GM18867 (cell line): ENCODE data around the gene PITPNC1.
"Not testable (repeated sequence)": the region's sequence is repeated elsewhere in the genome, so short reads cannot be mapped to it uniquely, and the experiment has no call there.

ENCODE experiments used
- ATAC-seq: cut with Tn5 transposase; IDR thresholded peaks from one replicate; pipeline ENCODE4 v1.9.1; 2021; ENCODE audit warnings: mild to moderate bottlenecking, moderate library complexity; ENCODE audit not compliant: unreplicated experiment

PITPNC1 gene

DNA sequence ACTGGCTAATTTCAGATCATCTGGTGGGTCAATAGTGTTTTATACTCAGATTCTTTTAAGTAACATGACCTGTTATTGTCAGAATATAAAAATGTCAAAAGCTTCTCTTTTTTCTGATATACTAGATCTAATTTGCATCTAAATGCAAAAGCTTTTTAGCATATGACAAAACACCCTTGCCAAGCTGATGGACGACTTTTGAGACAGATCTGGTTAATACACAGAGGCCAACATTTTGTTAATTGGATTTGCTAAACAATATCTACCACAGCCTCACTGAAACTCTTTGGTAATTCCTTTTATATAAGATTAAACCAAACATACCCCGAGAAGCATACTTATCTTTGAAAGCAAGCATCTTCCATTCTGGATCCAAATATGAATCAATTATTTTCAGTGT lies 330.4 kb downstream of the PITPNC1 start:
- ATAC-seq: no peak

GRCh38 chr17:67708378-67708777 lies 331.3 kb downstream of the PITPNC1 start:
- ATAC-seq: no peak

DNA sequence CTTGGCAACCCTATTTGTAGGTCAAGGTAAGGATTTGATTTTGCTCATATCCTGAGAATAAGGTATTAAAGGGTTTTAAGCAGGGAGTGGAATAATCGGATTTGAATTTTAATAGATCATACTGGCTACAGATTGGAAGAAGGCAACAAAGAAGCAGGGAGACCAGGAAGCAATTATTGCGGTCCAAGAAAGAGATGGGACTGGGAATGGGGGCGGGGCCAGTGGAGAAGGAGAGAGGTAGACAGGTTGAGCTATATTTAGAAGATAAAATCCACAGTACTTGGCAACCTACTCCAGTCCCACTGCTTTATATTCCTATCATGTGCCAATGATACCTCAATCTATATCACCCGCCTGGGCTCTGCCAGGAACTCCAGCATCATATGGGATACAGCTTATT lies 334.8 kb downstream of the PITPNC1 start:
- no peak for ATAC-seq

- no peak for ATAC-seq
Observed at GRCh38 chr17:67712375-67712774, 335.3 kb downstream of the PITPNC1 start.

- no peak for ATAC-seq
Observed at GRCh38 chr17:67713169-67713568, 336.1 kb downstream of the PITPNC1 start.

DNA sequence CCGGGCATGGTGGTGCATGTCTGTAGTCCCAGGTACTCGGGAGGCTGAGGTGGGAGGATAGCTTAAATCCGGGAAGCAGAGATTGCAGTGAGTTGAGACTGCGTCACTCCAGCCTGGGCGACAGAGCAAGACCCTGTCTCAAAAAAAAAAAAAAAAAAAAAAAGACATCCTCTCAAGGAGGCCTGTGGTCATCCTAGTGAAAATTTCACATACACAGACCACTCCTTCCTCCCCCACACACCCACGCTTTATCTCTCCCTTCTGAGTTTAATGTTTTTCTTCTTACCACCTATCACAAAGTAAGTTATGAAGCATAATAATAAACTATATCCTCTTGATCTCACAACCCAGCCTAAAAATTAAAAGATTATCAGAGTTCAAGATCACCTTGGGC lies 339.3 kb downstream of the PITPNC1 start:
- ATAC-seq: no peak

- ATAC-seq: no peak
Observed at GRCh38 chr17:67717192-67717623, 340.1 kb downstream of the PITPNC1 start.

DNA sequence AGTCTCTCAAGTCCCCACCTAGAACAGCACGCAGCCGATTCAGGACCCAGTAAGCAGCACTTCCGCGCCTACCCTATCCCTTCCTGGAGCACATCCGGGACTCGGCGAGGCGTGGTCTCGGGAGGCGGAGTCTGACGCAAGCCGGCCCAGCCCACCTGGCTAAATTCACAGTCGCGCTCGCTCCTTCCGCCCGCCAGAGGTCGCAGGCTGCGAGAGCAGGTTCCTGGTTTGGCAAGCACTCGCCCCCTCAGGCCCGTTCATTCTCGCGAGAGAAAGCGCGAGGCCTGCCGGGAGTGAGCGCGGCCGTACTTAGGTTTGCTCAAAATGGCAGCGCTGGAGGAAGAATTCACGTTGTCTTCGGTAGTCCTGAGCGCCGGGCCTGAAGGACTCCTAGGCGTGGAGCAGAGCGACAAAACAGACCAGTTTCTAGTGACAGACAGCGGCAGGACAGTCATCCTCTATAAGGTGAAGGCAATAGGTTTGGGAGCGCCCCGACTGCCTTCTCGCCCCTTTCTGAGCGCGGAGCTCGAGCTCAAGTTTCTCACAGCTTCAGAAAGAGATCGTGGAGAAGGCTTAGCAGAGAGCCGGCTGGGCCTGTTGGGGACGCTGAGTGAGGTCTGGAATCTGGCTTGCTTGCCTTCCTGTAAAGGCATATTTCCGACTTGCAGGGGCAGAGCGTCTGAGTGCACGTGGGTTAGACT lies 340.7 kb downstream of the PITPNC1 start, which contains the start of gene NOL11:
NOL11 (plus strand) TSS at position 313 of the 701 bp plus-strand sequence; CDS start at position 325, 12 bp downstream.
- peak; percentile 97 for ATAC-seq

DNA sequence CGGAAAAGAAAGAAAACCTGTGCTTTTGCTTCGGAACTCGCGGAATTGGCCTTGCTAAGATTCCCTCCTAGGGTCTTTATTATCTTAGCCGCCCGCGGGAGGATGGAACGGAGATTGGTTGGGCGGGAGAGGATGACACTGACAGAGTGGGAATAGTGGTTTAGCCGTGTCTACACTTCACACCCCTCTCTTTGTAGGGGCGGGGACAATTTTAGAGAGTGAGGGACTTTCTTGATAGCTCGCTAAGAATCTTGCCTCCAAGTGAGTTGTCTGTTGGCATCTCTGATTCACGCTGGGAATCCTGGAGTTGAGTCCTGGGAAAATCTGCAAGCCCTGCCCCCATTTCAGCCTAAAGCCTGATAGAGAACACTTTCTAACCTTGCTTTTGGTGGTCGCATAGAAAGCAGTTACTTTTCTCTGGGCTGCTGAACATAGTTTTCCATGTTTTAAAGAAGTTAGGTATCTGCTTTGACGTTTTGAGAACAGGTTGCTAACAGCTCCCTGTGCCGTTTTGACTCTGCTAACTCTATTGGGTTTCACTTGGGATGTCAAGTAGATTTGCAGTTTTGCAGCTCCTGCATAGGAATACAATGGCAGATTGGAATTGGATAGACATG lies 341.4 kb downstream of the PITPNC1 start:
- no peak for ATAC-seq

- ATAC-seq: no peak
Observed at GRCh38 chr17:67725373-67725791, 348.3 kb downstream of the PITPNC1 start.

GRCh38 chr17:67725807-67726206 lies 348.7 kb downstream of the PITPNC1 start:
- no peak for ATAC-seq

DNA sequence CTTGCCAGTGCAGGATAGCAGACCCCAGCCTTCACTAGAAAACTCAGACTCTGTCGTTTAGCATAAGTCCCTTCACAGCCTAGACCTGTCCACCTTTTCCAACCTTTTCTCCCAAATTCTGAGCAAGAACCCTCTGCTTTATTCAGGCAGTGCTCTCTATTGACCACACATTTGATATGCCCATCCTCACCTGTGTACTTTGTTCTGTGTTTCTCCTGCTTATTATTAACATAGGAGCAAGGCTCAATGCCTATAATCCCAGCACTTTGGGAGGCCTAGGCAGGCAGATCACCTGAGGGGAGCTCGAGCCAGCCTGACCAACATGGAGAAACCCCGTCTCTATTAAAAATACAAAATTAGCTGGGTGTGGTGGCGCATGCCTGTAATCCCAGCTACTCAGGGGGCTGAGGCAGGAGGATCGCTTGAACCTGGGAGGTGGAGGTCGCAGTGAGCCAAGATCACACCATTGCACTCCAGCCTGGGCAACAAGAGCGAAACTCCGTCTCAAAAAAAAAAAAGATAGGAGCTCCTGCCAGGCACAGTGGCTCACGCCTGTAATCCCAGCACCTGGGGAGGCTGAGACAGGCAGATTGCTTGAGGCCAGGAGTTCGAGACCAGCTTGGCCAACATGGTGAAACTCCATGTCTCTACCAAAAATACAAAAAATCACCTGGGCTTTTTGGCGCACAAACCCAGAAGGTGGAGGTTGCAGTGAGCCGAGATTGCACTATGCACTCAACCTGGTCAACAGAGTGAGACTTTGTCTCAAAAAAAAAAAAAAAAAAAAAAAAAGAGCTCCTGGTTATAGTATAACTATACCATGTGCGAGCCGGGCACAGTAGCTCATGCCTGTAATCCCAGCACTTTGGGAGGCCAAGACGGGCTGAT lies 350.3 kb downstream of the PITPNC1 start:
- not testable (repeated sequence) for ATAC-seq

DNA sequence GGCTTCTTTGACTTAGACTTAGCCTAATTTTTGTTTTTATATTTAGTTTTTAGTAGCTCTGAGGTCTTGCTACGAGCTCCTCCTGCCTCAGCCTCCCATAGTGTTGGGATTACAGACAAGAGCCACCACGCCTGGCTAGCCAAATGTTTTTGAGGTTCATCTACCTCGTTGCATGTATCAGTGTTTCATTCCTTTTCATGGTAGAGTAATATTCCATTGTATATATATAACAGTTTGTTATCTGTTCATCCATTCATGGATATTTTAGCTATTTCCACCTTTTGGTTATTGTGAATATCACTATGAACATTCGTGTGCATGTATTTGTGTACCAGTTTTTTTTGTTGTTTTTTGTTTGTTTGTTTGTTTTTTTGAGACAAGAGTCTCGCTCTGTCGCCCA lies 352.8 kb downstream of the PITPNC1 start:
- ATAC-seq: no peak

DNA sequence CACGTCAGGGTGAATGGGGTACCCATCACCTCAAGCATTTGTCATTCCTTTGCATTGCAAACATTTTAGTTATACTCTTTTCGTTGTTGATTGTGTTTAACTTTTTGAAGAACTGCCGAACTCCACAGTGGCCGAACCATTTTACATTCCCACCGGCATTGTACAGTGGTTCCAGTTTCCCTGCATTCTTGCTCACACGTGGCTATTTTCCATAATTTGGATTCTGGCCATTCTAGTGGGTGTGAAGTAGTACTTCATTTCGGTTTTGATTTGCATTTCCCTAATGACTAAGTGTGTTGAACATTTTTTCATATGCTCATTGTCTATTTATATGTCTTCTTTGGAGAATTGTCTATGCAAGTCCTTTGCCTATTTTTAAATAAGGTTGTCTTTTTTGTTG lies 353.6 kb downstream of the PITPNC1 start:
- no peak for ATAC-seq

DNA sequence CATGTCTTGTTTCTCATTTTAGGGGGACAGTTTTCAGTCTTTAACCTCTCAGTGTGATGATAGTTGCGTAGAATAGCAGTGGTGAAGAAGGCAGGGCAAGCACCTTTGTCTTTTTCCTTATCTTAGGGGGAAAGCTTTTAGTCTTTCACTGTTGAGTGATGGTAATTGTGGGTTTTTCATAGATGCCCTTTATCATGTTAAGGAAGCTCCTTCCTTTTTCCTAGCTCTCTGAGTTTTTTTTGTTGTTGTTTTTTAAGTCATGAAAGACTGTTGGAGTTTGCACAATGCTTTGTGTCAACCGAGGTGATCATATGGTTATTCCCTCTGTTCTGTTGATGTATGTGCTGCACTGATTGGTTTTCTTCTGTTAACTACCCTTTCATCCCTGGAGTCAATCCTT lies 356.4 kb downstream of the PITPNC1 start:
- ATAC-seq: no peak

GRCh38 chr17:67737145-67737544 lies 360.1 kb downstream of the PITPNC1 start:
- ATAC-seq: no peak

DNA sequence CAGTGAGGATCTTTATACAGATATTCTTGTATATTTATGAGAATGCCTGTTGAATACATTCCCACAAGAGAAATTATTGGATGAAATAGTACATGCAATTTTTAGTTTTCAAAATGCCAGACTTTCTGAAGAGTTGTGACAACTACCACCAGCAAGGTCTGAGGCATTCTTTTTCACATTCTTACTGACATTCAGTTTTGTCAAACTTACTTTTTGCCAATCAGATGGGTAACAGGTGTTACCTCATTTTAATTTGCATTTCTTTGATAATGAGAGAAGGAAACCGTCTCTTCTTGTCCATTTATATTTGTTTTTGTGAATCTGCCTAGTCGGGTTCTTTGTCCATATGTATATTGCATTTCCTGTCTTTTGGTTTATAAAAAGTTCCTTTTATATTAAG lies 364.9 kb downstream of the PITPNC1 start:
- ATAC-seq: no peak
